SKM-1 (cell line): ENCODE data around the gene CCDC57.

Experiments
- DNase-seq: peaks from one replicate; lab custom pipeline; 2025; ENCODE audit not compliant: unreplicated experiment; lab: John Stamatoyannopoulos, UW

CCDC57 gene

DNA sequence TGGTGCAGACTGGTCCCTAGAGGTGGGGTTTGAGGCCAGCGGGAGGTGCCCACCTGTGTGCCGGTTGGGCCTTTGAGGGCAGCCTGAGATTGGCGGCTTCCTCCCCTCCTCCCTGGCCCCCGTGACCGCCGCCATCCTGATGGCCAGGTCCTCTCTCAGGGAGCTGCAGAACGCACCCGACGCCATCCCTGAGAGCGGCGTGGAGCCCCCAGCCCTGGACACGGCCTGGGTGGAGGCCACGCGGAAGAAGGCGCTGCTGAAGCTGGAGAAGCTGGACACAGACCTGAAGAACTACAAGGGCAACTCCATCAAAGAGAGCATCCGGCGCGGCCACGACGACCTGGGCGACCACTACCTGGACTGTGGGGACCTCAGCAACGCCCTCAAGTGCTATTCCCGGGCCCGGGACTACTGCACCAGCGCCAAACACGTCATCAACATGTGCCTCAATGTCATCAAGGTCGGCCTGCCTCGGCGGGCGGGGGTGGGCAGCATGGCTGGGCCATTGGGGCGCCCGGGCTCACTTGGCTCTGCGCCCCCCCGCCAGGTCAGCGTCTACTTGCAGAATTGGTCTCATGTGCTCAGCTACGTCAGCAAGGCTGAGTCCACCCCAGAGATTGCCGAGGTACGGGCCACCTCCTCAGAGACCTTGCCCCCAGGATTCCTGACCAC is 158.2 kb downstream of the CCDC57 start:
- DNase-seq, result no peak

DNA sequence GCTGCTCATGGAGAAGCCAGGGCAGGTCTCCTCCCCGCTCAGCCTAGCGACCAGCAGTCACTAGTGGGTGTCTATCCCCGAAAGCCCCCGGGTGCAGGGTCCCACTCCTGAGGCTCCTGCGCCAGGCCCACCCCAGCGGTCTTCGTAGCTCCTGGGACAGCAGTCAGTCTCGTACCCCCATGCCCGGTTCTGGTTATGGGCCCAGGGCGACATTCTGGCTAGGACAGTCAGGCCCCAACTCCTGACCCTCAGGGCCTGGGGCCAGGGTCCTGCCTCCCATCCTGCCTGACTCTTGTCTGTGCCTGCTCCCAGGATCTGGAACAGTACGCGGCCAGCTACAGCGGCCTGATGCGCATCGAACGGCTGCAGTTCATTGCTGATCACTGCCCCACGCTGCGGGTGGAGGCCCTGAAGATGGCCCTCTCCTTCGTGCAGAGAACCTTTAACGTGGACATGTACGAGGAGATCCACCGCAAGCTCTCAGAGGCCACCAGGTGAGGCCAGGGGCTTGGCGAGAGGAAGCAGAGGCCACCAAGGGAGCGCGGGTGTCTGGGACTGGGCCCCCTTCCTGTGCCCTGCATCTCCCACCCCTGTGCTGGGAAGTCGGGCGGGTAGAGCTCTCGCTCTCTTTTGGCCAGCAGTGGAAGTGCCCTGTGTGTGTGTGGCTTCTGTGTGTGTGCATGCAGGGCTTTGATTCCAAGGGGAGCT is 158.9 kb downstream of the CCDC57 start:
- no peak for DNase-seq

DNA sequence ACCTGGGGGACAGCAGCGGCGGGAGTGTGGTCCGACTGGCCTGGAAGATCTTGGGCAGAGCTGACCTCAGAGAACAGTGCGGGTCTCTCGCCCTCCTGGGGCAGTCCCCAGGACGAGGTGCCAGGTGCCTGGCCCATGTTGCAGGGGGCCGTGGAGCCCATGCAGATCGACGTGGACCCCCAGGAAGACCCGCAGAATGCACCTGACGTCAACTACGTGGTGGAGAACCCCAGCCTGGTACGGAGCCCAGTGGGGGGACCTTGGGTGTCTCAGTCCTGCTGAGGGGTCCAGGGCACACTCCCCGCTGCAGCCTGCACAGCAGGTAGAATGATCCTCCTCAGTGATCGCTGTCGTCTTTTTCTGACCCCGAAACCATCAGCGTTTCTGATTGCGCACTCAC is 159.5 kb downstream of the CCDC57 start:
- no peak for DNase-seq

GRCh38 chr17:82052638-82053059 is 160.0 kb downstream of the CCDC57 start:
- no peak for DNase-seq

DNA sequence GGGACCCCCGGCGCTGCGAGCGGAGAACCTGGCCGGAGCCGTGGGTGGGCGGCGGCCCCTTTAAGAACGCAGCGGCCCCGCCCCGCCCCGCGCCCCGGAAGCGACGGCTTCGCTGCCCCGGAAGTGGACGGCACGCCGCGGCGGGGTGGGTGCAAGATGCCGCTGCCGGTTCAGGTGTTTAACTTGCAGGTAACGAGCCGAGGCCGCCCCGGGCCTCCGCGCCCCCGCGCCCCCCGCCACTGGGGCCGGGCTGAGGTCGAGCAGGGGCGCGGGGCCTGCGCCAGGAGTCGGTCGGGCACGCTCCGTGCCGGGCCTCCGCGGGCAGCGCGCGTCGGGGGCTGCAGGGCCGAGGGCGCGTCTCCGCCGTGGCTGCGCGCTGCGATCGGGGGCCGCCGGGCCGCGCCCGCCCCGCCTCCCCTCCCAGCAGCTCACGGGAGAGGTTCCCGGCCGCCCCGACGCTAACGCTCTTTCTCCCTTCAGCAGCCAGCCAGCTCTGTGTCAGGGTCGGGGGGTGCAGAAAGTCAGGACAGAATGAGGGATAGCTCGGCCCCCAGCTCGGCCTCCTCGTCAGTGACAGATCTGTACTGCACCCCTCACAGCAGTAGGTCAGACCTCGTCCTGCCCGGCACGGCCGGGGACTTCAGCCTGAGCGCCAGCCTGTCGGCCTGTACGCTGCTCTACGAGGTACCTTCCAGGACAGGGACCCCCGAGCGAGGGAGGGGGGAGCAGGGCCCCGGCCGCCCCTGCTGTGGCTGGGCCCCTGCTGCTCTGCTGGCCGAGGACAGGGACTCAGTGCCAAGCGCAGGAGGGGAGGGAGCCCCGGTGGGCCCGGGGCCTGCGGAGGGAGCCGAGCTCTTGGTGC is 160.6 kb downstream of the CCDC57 start, which contains the start of the genes GPS1 and RFNG:
Gene GPS1 (plus strand): TSS at position 123 of the 862 bp plus-strand sequence. CDS start 34 bp downstream, at position 157.
Gene RFNG (minus strand): TSS at position 36 of the 862 bp plus-strand sequence. CDS start 45 bp downstream, outside the sequence.
- peak; percentile 43 for DNase-seq
